ENCODE measurements around the gene F13A1. TPM values are rescaled to one million over a fixed set of nuclear protein-coding genes. Genes with fewer than 3 reads are reported as not detected.

F13A1 gene
- total and polyA plus RNA-seq, 2 of the 13 experiments (the other 11 are each of a cell fraction or from before 2014, with no cell fraction given) = not detected

GRCh38 chr6:6164367-6164766, 156.1 kb downstream of the F13A1 start:
- H3K27ac ChIP-seq (ENCODE audit: extremely low read length, insufficient read depth, low read length) = no peak overlapping the region
- POLR2A ChIA-PET = no interaction called here
- H3K9me3 ChIP-seq (ENCODE audit: low read length) = no peaks in the 10 kb centered on the region
- no peaks in the 10 kb centered on the region for H3K36me3 ChIP-seq (replicated peaks in 1 of 2; ENCODE audit: control insufficient read depth in 1 of 2, insufficient read depth in 2 of 2, low read length in 2 of 2)
- BruUV-seq (replicated peaks) = no TSS peak
- intact Hi-C loops (cut with micrococcal nuclease; ENCODE audit: unreplicated experiment) (no loop called here), in situ Hi-C loops (cut with HindIII; ENCODE audit: extremely low pct_ligation_motif_present, low pct_unique_long_range_greater_than_20kb) (no loop called here)
- no peaks in the 10 kb centered on the region for H4K20me1 ChIP-seq (ENCODE audit: insufficient read depth, low read length)
- ATAC-seq = no peak
- 2% methylated on average over 4 of the region's 4 CpGs for WGBS (ENCODE audit: low lambda C conversion rate)
- H3K27me3 ChIP-seq (ENCODE audit: control insufficient read depth in 1 of 2, insufficient read depth in 2 of 2, low read length in 2 of 2) = peaks cover 0 to 20% of the 10 kb centered on the region in 2 experiments; a peak in 4 of 5 replicates
- H3K4me3 ChIP-seq (replicated peaks in 1 of 3; ENCODE audit: insufficient read depth in 1 of 3, low read depth in 2 of 3, low read length in 3 of 3) = no peak overlapping the region
- H3K9ac ChIP-seq (ENCODE audit: insufficient read depth, low read depth, low read length) = no peak overlapping the region
- H3K4me1 ChIP-seq (ENCODE audit: insufficient read depth, low read length) = no peaks in the 10 kb centered on the region
- no peak overlapping the region for H3K4me2 ChIP-seq (ENCODE audit: low read depth, low read length)
- CTCF ChIA-PET (ENCODE audit: low intra/inter-chr PET ratio, low total read pairs) = no interaction called here
- H2AFZ ChIP-seq (ENCODE audit: low read length) = no peak overlapping the region
- no peaks in the 10 kb centered on the region for H3K79me2 ChIP-seq (ENCODE audit: insufficient read depth, low read length)
- DNase-seq (ENCODE audit: low spot score) = no peak
- no peak for FAIRE-seq
- TF ChIP-seq PCBP2 (optimal IDR thresholded peaks at IDR 0.05; ENCODE audit: low read depth, low read length, poor library complexity, severe bottlenecking) (peak; percentile 37), ZBTB33 (CRISPR knock-in tag; IDR thresholded peaks at IDR 0.05) (no peak), HNRNPK (IDR thresholded peaks at IDR 0.05; ENCODE audit: low read depth, low read length, poor library complexity, severe bottlenecking) (peak; percentile 67)

GRCh38 chr6:6154335-6154734, 166.1 kb downstream of the F13A1 start:
- in situ Hi-C loops (cut with HindIII; ENCODE audit: extremely low pct_ligation_motif_present, low pct_unique_long_range_greater_than_20kb) (no loop called here), intact Hi-C loops (cut with micrococcal nuclease; ENCODE audit: unreplicated experiment) (no loop called here)
- Histone ChIP-seq H4K20me1 (ENCODE audit: insufficient read depth, low read length) (no peaks in the 10 kb centered on the region), H3K4me1 (ENCODE audit: insufficient read depth, low read length) (no peaks in the 10 kb centered on the region), H3K79me2 (ENCODE audit: insufficient read depth, low read length) (no peaks in the 10 kb centered on the region), H3K4me3 (replicated peaks in 1 of 3; ENCODE audit: insufficient read depth in 1 of 3, low read depth in 2 of 3, low read length in 3 of 3) (no peak overlapping the region), H3K27me3 (ENCODE audit: control insufficient read depth in 1 of 2, insufficient read depth in 2 of 2, low read length in 2 of 2) (peaks cover 0 to 3% of the 10 kb centered on the region in 2 experiments; a peak in 1 of 5 replicates), H3K9me3 (ENCODE audit: low read length) (no peaks in the 10 kb centered on the region), H3K36me3 (replicated peaks in 1 of 2; ENCODE audit: control insufficient read depth in 1 of 2, insufficient read depth in 2 of 2, low read length in 2 of 2) (no peaks in the 10 kb centered on the region), H3K9ac (ENCODE audit: insufficient read depth, low read depth, low read length) (no peak overlapping the region), H2AFZ (ENCODE audit: low read length) (no peak overlapping the region), H3K4me2 (ENCODE audit: low read depth, low read length) (no peak overlapping the region), H3K27ac (ENCODE audit: extremely low read length, insufficient read depth, low read length) (no peak overlapping the region)
- POLR2A ChIA-PET = no interaction called here
- no peak for FAIRE-seq
- TF ChIP-seq MAFF (IDR thresholded peaks at IDR 0.05; ENCODE audit: low read depth, low read length) = peak; percentile 93
- TF ChIP-seq ATF7-NPFF (CRISPR knock-in tag; IDR thresholded peaks at IDR 0.05; ENCODE audit: low read depth) = no peak
- no peak for TF ChIP-seq MBD4 (IDR thresholded peaks at IDR 0.05; ENCODE audit: borderline replicate concordance, low read length)
- TF ChIP-seq MAFK (conservative IDR thresholded peaks at IDR 0.05 in 1 of 2, IDR thresholded peaks at IDR 0.05 in 1 of 2; ENCODE audit: low read length in 2 of 2) = peak; percentile 93
- TF ChIP-seq E2F2 (CRISPR knock-in tag; IDR thresholded peaks at IDR 0.05; ENCODE audit: borderline replicate concordance) = no peak
- TF ChIP-seq EED (CRISPR knock-in tag; IDR thresholded peaks at IDR 0.05) = no peak
- BruUV-seq (replicated peaks) = no TSS peak
- 0% methylated on average over 2 of the region's 3 CpGs for WGBS (ENCODE audit: low lambda C conversion rate)
- ATAC-seq = no peak
- CTCF ChIA-PET (ENCODE audit: low intra/inter-chr PET ratio, low total read pairs) = no interaction called here
- no peak for DNase-seq (ENCODE audit: low spot score)

All from HepG2 (cell line).